IPS-NIHi7 (cell line): ENCODE results near the gene PLEKHA3.
A peak's percentile ranks its signal among the peaks of the same experiment; 100 is the strongest.

ENCODE experiments used
- DNase-seq: peaks from one replicate; pipeline ENCODE4 v3.0.0; 2012; ENCODE audit warnings: mixed read lengths; ENCODE audit errors: extremely low spot score

PLEKHA3 gene

GRCh38 chr2:178478439-178479274 is 1.6 kb upstream of the PLEKHA3 start, which contains the start of gene FKBP7:
Gene FKBP7, minus strand, starts transcription at chr2:178478600. Its CDS starts 101 bp downstream, at chr2:178478499.
- peak; percentile 83 for DNase-seq

- no peak for DNase-seq
Observed at GRCh38 chr2:178479275-178479616, 1.0 kb upstream of the PLEKHA3 start.

- DNase-seq, result no peak
Observed at GRCh38 chr2:178479758-178480226, 465 bp upstream of the PLEKHA3 start.

- DNase-seq, result no peak
Observed at GRCh38 chr2:178482437-178482836, 2.2 kb downstream of the PLEKHA3 start.

- no peak for DNase-seq
Observed at GRCh38 chr2:178484245-178485041, 4.2 kb downstream of the PLEKHA3 start.

- DNase-seq, result no peak
Observed at GRCh38 chr2:178485356-178485755, 5.1 kb downstream of the PLEKHA3 start.

GRCh38 chr2:178491612-178492011 is 11.4 kb downstream of the PLEKHA3 start:
- no peak for DNase-seq

GRCh38 chr2:178496049-178496448 is 15.8 kb downstream of the PLEKHA3 start:
- DNase-seq, result no peak

- no peak for DNase-seq
Observed at GRCh38 chr2:178498137-178498536, 17.9 kb downstream of the PLEKHA3 start.

GRCh38 chr2:178499640-178500039 is 19.4 kb downstream of the PLEKHA3 start:
- DNase-seq, result no peak

- no peak for DNase-seq
Observed at GRCh38 chr2:178502751-178503150, 22.5 kb downstream of the PLEKHA3 start.

GRCh38 chr2:178506101-178506500 is 25.8 kb downstream of the PLEKHA3 start:
- no peak for DNase-seq

GRCh38 chr2:178506524-178506923 is 26.3 kb downstream of the PLEKHA3 start:
- no peak for DNase-seq

GRCh38 chr2:178506949-178507348 is 26.7 kb downstream of the PLEKHA3 start:
- no peak for DNase-seq

- DNase-seq, result no peak
Observed at GRCh38 chr2:178508646-178509045, 28.4 kb downstream of the PLEKHA3 start.

GRCh38 chr2:178510384-178510783 is 30.1 kb downstream of the PLEKHA3 start:
- no peak for DNase-seq

- no peak for DNase-seq
Observed at GRCh38 chr2:178512484-178512883, 32.2 kb downstream of the PLEKHA3 start.

- DNase-seq, result no peak
Observed at GRCh38 chr2:178513876-178514275, 33.6 kb downstream of the PLEKHA3 start.

GRCh38 chr2:178514664-178515063 is 34.4 kb downstream of the PLEKHA3 start:
- no peak for DNase-seq

GRCh38 chr2:178517496-178517895 is 37.2 kb downstream of the PLEKHA3 start:
- DNase-seq, result no peak

GRCh38 chr2:178521304-178522150 is 41.3 kb downstream of the PLEKHA3 start:
- DNase-seq, result no peak
